Hepatocyte (in vitro differentiated cells): ENCODE results near the gene CNTN4.

Experiments
- EZH2 ChIP-seq: fragments of 200-600 bp; sonication (generic); IDR thresholded peaks from 2 replicates; pipeline ENCODE4 v1.6.1; 2016; ENCODE audit warnings: antibody characterized with exemption, mild to moderate bottlenecking, borderline replicate concordance
- EZH2phosphoT487 ChIP-seq: fragments of 200-600 bp; sonication (generic); IDR thresholded peaks from one replicate; pipeline ENCODE4 v1.6.1; 2018; ENCODE audit warnings: antibody characterized with exemption, mild to moderate bottlenecking, low read depth, moderate library complexity; ENCODE audit not compliant: unreplicated experiment, severe bottlenecking
- TF ChIP-seq, protein P1 (sequence below): fragments of 200-600 bp; sonication (generic); IDR thresholded peaks from 2 replicates; pipeline ENCODE4 v1.5.1; 2016; ENCODE audit warnings: antibody characterized with exemption, mild to moderate bottlenecking; ENCODE audit not compliant: poor library complexity

DNA sequence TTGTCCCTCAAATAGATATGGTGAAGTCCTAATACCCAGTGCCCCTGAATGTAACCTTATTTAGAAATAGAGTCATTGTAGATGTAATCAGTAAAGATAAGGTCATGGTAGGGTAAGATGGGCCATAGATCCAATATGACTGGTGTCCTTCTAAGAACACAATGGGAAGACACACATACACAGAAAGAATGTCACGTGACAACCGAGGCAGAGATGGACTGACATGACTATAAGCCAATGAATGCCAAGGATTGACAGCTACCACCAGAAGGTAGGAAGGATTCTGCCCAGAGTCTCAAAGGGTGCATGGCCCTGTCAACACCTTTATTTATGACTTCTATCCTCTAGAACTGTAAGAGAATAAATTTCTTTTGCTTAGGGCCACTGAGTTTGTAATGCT is 780.4 kb downstream of the CNTN4 start:
- TF ChIP-seq, protein P1, sequence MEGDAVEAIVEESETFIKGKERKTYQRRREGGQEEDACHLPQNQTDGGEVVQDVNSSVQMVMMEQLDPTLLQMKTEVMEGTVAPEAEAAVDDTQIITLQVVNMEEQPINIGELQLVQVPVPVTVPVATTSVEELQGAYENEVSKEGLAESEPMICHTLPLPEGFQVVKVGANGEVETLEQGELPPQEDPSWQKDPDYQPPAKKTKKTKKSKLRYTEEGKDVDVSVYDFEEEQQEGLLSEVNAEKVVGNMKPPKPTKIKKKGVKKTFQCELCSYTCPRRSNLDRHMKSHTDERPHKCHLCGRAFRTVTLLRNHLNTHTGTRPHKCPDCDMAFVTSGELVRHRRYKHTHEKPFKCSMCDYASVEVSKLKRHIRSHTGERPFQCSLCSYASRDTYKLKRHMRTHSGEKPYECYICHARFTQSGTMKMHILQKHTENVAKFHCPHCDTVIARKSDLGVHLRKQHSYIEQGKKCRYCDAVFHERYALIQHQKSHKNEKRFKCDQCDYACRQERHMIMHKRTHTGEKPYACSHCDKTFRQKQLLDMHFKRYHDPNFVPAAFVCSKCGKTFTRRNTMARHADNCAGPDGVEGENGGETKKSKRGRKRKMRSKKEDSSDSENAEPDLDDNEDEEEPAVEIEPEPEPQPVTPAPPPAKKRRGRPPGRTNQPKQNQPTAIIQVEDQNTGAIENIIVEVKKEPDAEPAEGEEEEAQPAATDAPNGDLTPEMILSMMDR: no peak
- no peak for TF ChIP-seq EZH2
- no peak for TF ChIP-seq EZH2phosphoT487
